Activated CD4-positive, CD25-positive, alpha-beta regulatory T cell treated with anti-CD3 and anti-CD28 coated beads, Interleukin-2, amount 50 U/mL, for 72 hours (primary cell): Measurements from ENCODE around the gene DMAP1.
"Not testable (repeated sequence)": the region's sequence is repeated elsewhere in the genome, so short reads cannot be mapped to it uniquely, and the experiment has no call there.

Experiments used
- DNase-seq: peaks from one replicate; pipeline ENCODE4 v3.0.0; 2021

Gene DMAP1

GRCh38 chr1:44213222-44214112, at the start of gene DMAP1:
Gene DMAP1 (plus strand): TSS chr1:44213471. CDS start chr1:44213754, 283 bp downstream.
- peak; percentile 86 for DNase-seq

- no peak for DNase-seq
Measured at GRCh38 chr1:44168520-44169098, 44.7 kb upstream of the DMAP1 start.

- no peak for DNase-seq
Measured at GRCh38 chr1:44170281-44170823, 42.9 kb upstream of the DMAP1 start.

GRCh38 chr1:44174630-44175029, 38.6 kb upstream of the DMAP1 start:
- no peak for DNase-seq

GRCh38 chr1:44200336-44200735, 12.9 kb upstream of the DMAP1 start:
- no peak for DNase-seq

- not testable (repeated sequence) for DNase-seq
Measured at GRCh38 chr1:44206545-44206944, 6.7 kb upstream of the DMAP1 start.

GRCh38 chr1:44208226-44208625, 5.0 kb upstream of the DMAP1 start:
- no peak for DNase-seq

- DNase-seq: no peak
Measured at GRCh38 chr1:44210595-44210994, 2.7 kb upstream of the DMAP1 start.

- DNase-seq: peak; percentile 48
Measured at GRCh38 chr1:44212355-44213221, 683 bp upstream of the DMAP1 start.

- peak; percentile 75 for DNase-seq
Measured at GRCh38 chr1:44217809-44218410, 4.6 kb downstream of the DMAP1 start.

- no peak for DNase-seq
Measured at GRCh38 chr1:44218503-44219300, 5.4 kb downstream of the DMAP1 start.

GRCh38 chr1:44219301-44219626, 6.0 kb downstream of the DMAP1 start:
- DNase-seq: no peak

- no peak for DNase-seq
Measured at GRCh38 chr1:44220001-44220751, 6.9 kb downstream of the DMAP1 start.

GRCh38 chr1:44220755-44221154, 7.5 kb downstream of the DMAP1 start:
- DNase-seq: no peak

- DNase-seq: no peak
Measured at GRCh38 chr1:44221769-44222168, 8.5 kb downstream of the DMAP1 start.

- DNase-seq: no peak
Measured at GRCh38 chr1:44222397-44223186, 9.3 kb downstream of the DMAP1 start.

- DNase-seq: no peak
Measured at GRCh38 chr1:44223187-44223610, 9.9 kb downstream of the DMAP1 start.

GRCh38 chr1:44225761-44226160, 12.5 kb downstream of the DMAP1 start:
- no peak for DNase-seq

- DNase-seq: no peak
Measured at GRCh38 chr1:44227211-44227610, 13.9 kb downstream of the DMAP1 start.

GRCh38 chr1:44228218-44228617, 14.9 kb downstream of the DMAP1 start:
- DNase-seq: no peak
